ENCODE results near the gene BPIFB2. TPM values are rescaled to one million over a fixed set of nuclear protein-coding genes. Genes with fewer than 3 reads are reported as not detected.

The BPIFB2 gene
- total RNA-seq, 1 donor from 2014 or later, result not detected

- H3K4me1 Mint-ChIP-seq (ENCODE audit: unreplicated experiment), result no peaks in the 10 kb centered on the region
- no peaks in the 10 kb centered on the region for H3K9me3 Mint-ChIP-seq (ENCODE audit: unreplicated experiment)
- DNase-seq (ENCODE audit: low spot score), result no peak
- no peak for TF ChIP-seq CTCF (IDR thresholded peaks at IDR 0.05; ENCODE audit: unreplicated experiment)
- no peak overlapping the region for H3K27ac Mint-ChIP-seq (ENCODE audit: unreplicated experiment)
- no peak overlapping the region for H3K4me3 Mint-ChIP-seq (ENCODE audit: unreplicated experiment)
- peaks cover 5% of the 10 kb centered on the region for H3K27me3 Mint-ChIP-seq (ENCODE audit: unreplicated experiment)
- H3K36me3 Mint-ChIP-seq (ENCODE audit: low read depth, unreplicated experiment), result no peaks in the 10 kb centered on the region
These were observed 10.0 kb downstream of the BPIFB2 start for GRCh38 chr20:33017542-33017941.

GRCh38 chr20:33018169-33018931 is 10.8 kb downstream of the BPIFB2 start:
- H3K27me3 Mint-ChIP-seq (ENCODE audit: unreplicated experiment), result peaks cover 5% of the 10 kb centered on the region
- no peaks in the 10 kb centered on the region for H3K4me1 Mint-ChIP-seq (ENCODE audit: unreplicated experiment)
- no peaks in the 10 kb centered on the region for H3K9me3 Mint-ChIP-seq (ENCODE audit: unreplicated experiment)

GRCh38 chr20:33019465-33020277 is 12.2 kb downstream of the BPIFB2 start:
- Mint-ChIP-seq H3K36me3 (ENCODE audit: low read depth, unreplicated experiment) (no peaks in the 10 kb centered on the region), H3K9me3 (ENCODE audit: unreplicated experiment) (no peaks in the 10 kb centered on the region), H3K4me3 (ENCODE audit: unreplicated experiment) (no peak overlapping the region), H3K27ac (ENCODE audit: unreplicated experiment) (no peak overlapping the region), H3K4me1 (ENCODE audit: unreplicated experiment) (no peaks in the 10 kb centered on the region), H3K27me3 (ENCODE audit: unreplicated experiment) (peaks cover 5% of the 10 kb centered on the region)
- TF ChIP-seq CTCF (IDR thresholded peaks at IDR 0.05; ENCODE audit: unreplicated experiment), result no peak
- no peak for DNase-seq (ENCODE audit: low spot score)

More at GRCh38 chr20:33018169-33018931, 10.8 kb downstream of the BPIFB2 start:
- Mint-ChIP-seq H3K27ac (ENCODE audit: unreplicated experiment) (no peak overlapping the region), H3K4me3 (ENCODE audit: unreplicated experiment) (no peak overlapping the region), H3K36me3 (ENCODE audit: low read depth, unreplicated experiment) (no peaks in the 10 kb centered on the region)
- DNase-seq (ENCODE audit: low spot score), result no peak
- TF ChIP-seq CTCF (IDR thresholded peaks at IDR 0.05; ENCODE audit: unreplicated experiment), result no peak

GRCh38 chr20:33020278-33021161 is 13.0 kb downstream of the BPIFB2 start:
- no peak for TF ChIP-seq CTCF (IDR thresholded peaks at IDR 0.05; ENCODE audit: unreplicated experiment)
- H3K27ac Mint-ChIP-seq (ENCODE audit: unreplicated experiment), result no peak overlapping the region
- H3K36me3 Mint-ChIP-seq (ENCODE audit: low read depth, unreplicated experiment), result no peaks in the 10 kb centered on the region
- H3K27me3 Mint-ChIP-seq (ENCODE audit: unreplicated experiment), result peaks cover 5% of the 10 kb centered on the region
- no peaks in the 10 kb centered on the region for H3K9me3 Mint-ChIP-seq (ENCODE audit: unreplicated experiment)
- H3K4me1 Mint-ChIP-seq (ENCODE audit: unreplicated experiment), result no peaks in the 10 kb centered on the region
- H3K4me3 Mint-ChIP-seq (ENCODE audit: unreplicated experiment), result no peak overlapping the region
- DNase-seq (ENCODE audit: low spot score), result no peak

Data from endothelial cell (in vitro differentiated cells).